VCaP (cell line): ENCODE measurements around the gene PLIN3.
A peak's percentile ranks its signal among the peaks of the same experiment; 100 is the strongest.

ENCODE experiments used
- H3K27ac ChIP-seq: fragments of 450-650 bp; 2 replicates; pipeline ENCODE4 v1.5.1; 2017
- TF ChIP-seq, protein P1 (sequence below): fragments of 450-650 bp; conservative IDR thresholded peaks from 2 replicates; pipeline ENCODE4 v1.5.1; 2017; ENCODE audit warnings: mild to moderate bottlenecking, moderate library complexity

PLIN3 gene

DNA sequence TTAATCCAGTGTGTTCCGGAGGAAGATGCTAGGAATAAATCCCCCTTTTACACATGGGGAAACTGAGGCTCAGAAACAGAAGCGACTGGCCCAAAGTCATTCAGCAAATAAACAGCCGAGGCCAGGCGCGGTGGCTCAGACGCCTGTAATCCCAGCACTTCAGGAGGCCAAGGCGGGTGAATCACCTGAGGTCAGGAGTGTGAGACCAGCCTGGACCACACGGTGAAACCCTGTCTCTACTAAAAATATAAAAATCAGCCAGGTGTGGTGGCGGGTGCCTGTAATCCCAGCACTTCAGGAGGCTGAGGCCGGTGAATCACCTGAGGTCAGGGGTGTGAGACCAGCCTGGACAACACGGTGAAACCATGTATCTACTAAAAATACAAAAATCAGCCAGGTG is 11.6 kb upstream of the PLIN3 start:
- TF ChIP-seq, protein P1, sequence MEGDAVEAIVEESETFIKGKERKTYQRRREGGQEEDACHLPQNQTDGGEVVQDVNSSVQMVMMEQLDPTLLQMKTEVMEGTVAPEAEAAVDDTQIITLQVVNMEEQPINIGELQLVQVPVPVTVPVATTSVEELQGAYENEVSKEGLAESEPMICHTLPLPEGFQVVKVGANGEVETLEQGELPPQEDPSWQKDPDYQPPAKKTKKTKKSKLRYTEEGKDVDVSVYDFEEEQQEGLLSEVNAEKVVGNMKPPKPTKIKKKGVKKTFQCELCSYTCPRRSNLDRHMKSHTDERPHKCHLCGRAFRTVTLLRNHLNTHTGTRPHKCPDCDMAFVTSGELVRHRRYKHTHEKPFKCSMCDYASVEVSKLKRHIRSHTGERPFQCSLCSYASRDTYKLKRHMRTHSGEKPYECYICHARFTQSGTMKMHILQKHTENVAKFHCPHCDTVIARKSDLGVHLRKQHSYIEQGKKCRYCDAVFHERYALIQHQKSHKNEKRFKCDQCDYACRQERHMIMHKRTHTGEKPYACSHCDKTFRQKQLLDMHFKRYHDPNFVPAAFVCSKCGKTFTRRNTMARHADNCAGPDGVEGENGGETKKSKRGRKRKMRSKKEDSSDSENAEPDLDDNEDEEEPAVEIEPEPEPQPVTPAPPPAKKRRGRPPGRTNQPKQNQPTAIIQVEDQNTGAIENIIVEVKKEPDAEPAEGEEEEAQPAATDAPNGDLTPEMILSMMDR = no peak
- H3K27ac ChIP-seq = no peak overlapping the region

DNA sequence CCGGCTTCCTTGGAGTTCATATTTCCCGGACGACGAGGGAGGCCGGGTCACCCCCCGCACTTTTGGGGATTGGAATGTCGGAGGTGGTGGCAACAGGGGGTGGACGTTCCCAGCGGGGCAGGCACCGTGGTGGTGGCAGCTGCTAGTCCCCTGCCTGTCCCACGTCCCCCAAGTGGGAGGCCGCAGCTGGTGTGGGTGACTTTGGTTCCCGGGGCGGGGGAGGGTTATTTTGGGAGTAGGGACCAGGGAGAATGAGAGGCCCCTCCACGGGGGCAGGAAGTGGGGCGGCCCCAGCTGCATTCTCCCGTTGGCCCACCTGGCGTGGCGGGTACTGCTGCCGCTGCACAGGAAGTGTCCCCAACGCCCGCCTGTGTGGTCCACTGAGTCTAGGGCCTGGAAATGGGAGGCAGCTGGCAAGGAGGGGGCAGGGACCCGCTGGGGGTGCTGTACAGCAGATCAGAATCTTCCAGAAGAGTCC is 11.1 kb upstream of the PLIN3 start:
- no peak overlapping the region for H3K27ac ChIP-seq
- TF ChIP-seq, protein P1 = no peak

DNA sequence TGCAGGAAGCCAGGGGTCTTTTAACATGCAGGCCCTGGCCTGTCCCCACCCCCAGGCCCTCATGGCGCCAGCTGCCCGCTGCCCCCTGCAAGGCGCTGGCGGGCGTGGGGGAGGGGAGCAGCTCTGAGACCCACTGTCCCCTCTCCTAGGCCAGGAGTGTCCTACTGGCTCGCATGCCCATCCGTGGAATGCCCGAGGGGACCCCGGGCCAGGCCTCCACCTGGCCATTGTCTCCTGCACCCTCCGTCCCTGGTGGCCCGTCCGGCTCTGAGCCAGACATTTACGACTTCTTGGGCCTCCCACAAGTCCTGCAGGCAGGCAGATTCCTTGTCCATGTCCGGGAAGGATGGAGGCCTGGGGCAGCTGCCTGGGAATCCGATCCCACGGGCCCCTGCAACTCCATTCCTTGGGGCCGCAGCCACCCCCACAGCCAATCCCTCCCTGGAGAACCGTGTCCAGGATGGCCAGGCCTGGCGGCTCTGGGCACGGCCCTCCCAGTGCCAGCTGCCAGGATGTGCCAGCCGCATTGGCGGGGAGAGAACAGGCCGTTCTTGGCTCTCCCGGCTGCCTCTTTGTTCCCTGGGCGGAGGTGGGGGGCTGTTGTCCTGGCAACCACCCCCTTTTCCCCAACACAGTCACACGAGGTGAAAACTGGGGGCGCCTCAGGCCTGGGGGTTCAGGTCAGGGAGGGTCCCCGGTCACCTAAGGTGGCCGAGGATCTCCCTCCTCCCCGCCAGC is 10.5 kb upstream of the PLIN3 start:
- TF ChIP-seq, protein P1 = no peak

DNA sequence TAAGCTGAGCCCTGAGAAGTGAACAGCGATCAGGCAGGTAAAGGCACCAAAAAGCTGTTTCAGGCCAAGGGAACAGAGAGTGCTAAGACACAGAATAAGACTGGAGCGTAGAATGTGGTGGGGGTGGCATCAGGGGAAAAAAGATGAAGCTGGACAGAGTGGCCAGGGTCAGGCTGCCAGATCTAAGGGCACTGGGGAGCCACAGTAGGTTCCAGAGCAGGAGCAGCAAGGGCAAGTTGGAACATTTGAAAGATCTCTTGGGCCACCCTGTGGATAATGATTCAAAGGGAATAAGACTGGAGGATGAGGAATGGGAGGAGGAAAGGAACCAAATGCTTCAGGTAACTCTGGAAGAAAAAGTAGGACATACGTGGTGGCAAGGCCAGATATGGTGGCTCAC is 6.5 kb upstream of the PLIN3 start:
- H3K27ac ChIP-seq = no peak overlapping the region
- TF ChIP-seq, protein P1 = no peak

More for the DNA sequence above, 10.5 kb upstream of the PLIN3 start:
- no peak overlapping the region for H3K27ac ChIP-seq

DNA sequence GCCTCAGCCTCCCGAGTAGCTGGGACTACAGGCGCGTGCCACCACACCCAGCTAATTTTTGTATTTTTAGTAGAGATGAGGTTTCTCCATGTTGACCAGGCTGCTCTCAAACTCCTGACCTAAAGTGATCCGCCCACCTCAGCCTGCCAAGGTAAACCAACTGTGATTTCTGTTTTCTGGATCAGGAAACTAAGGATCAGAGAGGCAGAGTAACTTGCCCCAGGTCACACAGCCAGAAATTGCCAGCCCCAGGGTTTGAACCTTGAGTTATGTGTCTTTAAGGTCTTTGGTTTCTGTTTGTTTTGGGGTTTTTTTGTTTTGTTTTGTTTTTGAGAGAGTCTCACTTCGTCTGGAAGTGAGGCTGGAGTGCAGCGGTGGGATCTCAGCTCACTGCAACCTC is 4.2 kb upstream of the PLIN3 start:
- H3K27ac ChIP-seq = no peak overlapping the region
- TF ChIP-seq, protein P1 = no peak

DNA sequence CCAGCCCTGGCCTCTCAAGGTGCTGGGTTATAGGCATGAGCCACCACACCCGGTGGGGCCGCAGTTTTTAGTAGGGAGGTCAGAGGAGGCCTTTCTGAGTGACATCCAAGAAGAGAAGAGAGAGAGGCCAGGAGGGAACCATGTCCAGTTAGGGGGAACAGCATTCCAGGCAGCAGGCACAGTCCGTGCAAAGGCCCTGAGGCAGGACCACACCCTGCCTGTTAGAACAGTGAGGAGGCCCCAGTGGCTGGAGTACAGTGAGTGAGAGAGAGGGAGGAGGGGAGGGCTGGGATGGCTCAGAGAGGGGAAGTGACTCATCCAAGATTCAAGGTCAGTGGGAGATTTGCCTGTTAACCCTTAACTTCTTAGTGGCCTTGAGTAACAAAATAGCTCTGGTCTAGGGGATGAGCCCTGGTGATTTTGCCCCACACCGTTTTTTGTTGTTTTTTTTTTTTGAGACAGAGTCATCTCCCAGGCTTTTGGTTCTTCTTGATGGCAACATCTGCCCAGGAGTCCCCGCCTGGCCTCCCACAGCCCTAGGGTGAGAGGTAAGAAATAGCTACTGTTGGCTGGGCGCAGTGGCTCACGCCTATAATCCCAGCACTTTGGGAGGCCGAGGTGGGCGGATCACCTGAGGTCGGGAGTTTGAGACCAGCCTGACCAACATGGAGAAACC is 2.7 kb upstream of the PLIN3 start:
- no peak overlapping the region for H3K27ac ChIP-seq
- TF ChIP-seq, protein P1 = no peak

DNA sequence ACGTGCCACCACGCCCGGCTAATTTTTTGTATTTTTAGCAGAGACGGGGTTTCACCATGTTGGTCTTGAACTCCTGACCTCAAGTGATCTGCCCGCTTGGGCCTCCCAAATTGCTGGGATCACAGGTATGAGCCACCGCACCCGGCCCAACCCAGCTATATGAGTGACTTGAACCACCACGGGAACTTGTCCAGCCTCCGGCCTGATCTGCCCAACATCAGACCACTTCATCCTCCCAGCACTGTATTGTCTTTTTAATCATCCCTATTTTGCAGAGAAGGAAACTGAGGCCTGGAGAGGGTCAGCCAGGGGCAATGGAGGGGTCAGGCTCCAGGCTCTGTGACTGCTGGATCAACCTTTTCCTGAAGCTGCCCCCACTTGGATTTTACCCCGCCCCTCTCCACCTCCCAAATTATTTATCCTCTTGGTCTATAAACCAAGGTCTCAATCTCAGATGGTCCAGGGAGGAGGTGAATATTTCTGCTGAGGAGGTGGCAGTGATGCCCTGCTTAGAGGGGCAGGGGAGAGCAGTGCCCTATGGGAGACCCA is 893 bp upstream of the PLIN3 start:
- TF ChIP-seq, protein P1 = no peak
- H3K27ac ChIP-seq = peak overlapping the region; percentile 60; the same call in 1 of the 2 replicates
